ENCODE data around the gene EPHA4. TPM values are rescaled to one million over a fixed set of nuclear protein-coding genes. Genes with fewer than 3 reads are reported as not detected.

Gene EPHA4
- polyA plus RNA-seq, 1 of the 3 experiments (the other 2 are of a cell fraction), result 0.90 TPM

GRCh38 chr2:221562226-221562625 lies 9.9 kb downstream of the EPHA4 start (continued):
- TF ChIP-seq REST (IDR thresholded peaks at IDR 0.05; ENCODE audit: low read depth, low read length) (no peak), USF1 (IDR thresholded peaks at IDR 0.05; ENCODE audit: borderline replicate concordance, low read depth) (no peak), RXRA (IDR thresholded peaks at IDR 0.05; ENCODE audit: borderline replicate concordance, low read depth) (no peak), TCF12 (IDR thresholded peaks at IDR 0.05) (no peak), POLR2AphosphoS5 (IDR thresholded peaks at IDR 0.05; ENCODE audit: low read depth, low read length) (no peak), IRF3 (IDR thresholded peaks at IDR 0.05; ENCODE audit: low read depth, low read length) (no peak), SIN3A (IDR thresholded peaks at IDR 0.05; ENCODE audit: borderline replicate concordance, low read depth, low read length) (no peak)

GRCh38 chr2:221561770-221562169 lies 10.3 kb downstream of the EPHA4 start:
- H3K27ac ChIP-seq (ENCODE audit: low read depth in 2 of 2, low read length in 1 of 2), result no peak overlapping the region
- TF ChIP-seq MXI1 (IDR thresholded peaks at IDR 0.05; ENCODE audit: low read depth, low read length), result no peak
- TF ChIP-seq SMC3 (IDR thresholded peaks at IDR 0.05; ENCODE audit: low read depth, low read length), result no peak
- WGBS (ENCODE audit: low lambda C conversion rate), result 41% methylated on average over 4 of the region's 4 CpGs
- no peak overlapping the region for H3K9ac ChIP-seq
- H3K79me2 ChIP-seq (ENCODE audit: insufficient read depth), result no peaks in the 10 kb centered on the region; the same call in 1 of the 2 replicates
- no peak overlapping the region for H2AFZ ChIP-seq (ENCODE audit: low read depth)
- no peaks in the 10 kb centered on the region for H3K36me3 ChIP-seq (replicated peaks in 1 of 2; ENCODE audit: control insufficient read depth in 1 of 2, insufficient read depth in 2 of 2, low read length in 1 of 2)
- H3K9me3 ChIP-seq, result no peaks in the 10 kb centered on the region
- POLR2A ChIA-PET, result no interaction called here
- no peaks in the 10 kb centered on the region for H3K4me1 ChIP-seq (ENCODE audit: control insufficient read depth in 1 of 2, insufficient read depth in 2 of 2, low read depth in 1 of 2, low read length in 1 of 2)
- no peak overlapping the region for H3K4me2 ChIP-seq
- no peaks in the 10 kb centered on the region for H4K20me1 ChIP-seq (ENCODE audit: insufficient read depth)
- H3K4me3 ChIP-seq (ENCODE audit: low read depth in 2 of 2, low read length in 1 of 2), result no peak overlapping the region
- CTCF ChIA-PET, result interaction anchor here (5.3 kb wide), 1 partner anchor 12 kb away, joined by 26 read pairs; no protein-coding TSS in a partner anchor
- H3K27me3 ChIP-seq (ENCODE audit: insufficient read depth), result no peaks in the 10 kb centered on the region
- no peaks in the 10 kb centered on the region for H3K9me2 ChIP-seq
- H3F3A ChIP-seq (replicated peaks; ENCODE audit: insufficient read depth), result no peaks in the 10 kb centered on the region
- no peak for DNase-seq

GRCh38 chr2:221559991-221560390 lies 12.1 kb downstream of the EPHA4 start:
- TF ChIP-seq REST (IDR thresholded peaks at IDR 0.05; ENCODE audit: low read depth, low read length) (no peak), SIN3A (IDR thresholded peaks at IDR 0.05; ENCODE audit: borderline replicate concordance, low read depth, low read length) (no peak), TAF1 (IDR thresholded peaks at IDR 0.05; ENCODE audit: borderline replicate concordance, low read depth, low read length) (no peak), POLR2AphosphoS5 (IDR thresholded peaks at IDR 0.05; ENCODE audit: low read depth, low read length) (no peak), NFIC (IDR thresholded peaks at IDR 0.05; ENCODE audit: borderline replicate concordance) (no peak), IRF3 (IDR thresholded peaks at IDR 0.05; ENCODE audit: low read depth, low read length) (no peak), ELF1 (IDR thresholded peaks at IDR 0.05) (no peak), TEAD4 (IDR thresholded peaks at IDR 0.05; ENCODE audit: borderline replicate concordance, insufficient read depth) (no peak), GABPA (IDR thresholded peaks at IDR 0.05; ENCODE audit: low read depth) (no peak)
- H3K4me2 ChIP-seq, result no peak overlapping the region
- H3K9ac ChIP-seq, result no peak overlapping the region
- H2AFZ ChIP-seq (ENCODE audit: low read depth), result no peak overlapping the region
- DNase-seq, result no peak
- H3K9me2 ChIP-seq, result no peaks in the 10 kb centered on the region
- no peaks in the 10 kb centered on the region for H4K20me1 ChIP-seq (ENCODE audit: insufficient read depth)
- no peak overlapping the region for H3K27ac ChIP-seq (ENCODE audit: low read depth in 2 of 2, low read length in 1 of 2)
- WGBS (ENCODE audit: low lambda C conversion rate), result under 1% methylated on average over 5 of the region's 5 CpGs
- H3K27me3 ChIP-seq (ENCODE audit: insufficient read depth), result no peaks in the 10 kb centered on the region
- no peaks in the 10 kb centered on the region for H3F3A ChIP-seq (replicated peaks; ENCODE audit: insufficient read depth)
- no peaks in the 10 kb centered on the region for H3K36me3 ChIP-seq (replicated peaks in 1 of 2; ENCODE audit: control insufficient read depth in 1 of 2, insufficient read depth in 2 of 2, low read length in 1 of 2)
- CTCF ChIA-PET, result interaction anchor here (5.3 kb wide), 1 partner anchor 14 kb away, joined by 26 read pairs; no protein-coding TSS in a partner anchor
- no peaks in the 10 kb centered on the region for H3K9me3 ChIP-seq
- POLR2A ChIA-PET, result no interaction called here
- no peaks in the 10 kb centered on the region; the same call in 1 of the 2 replicates for H3K79me2 ChIP-seq (ENCODE audit: insufficient read depth)
- H3K4me3 ChIP-seq (ENCODE audit: low read depth in 2 of 2, low read length in 1 of 2), result no peak overlapping the region
- H3K4me1 ChIP-seq (ENCODE audit: control insufficient read depth in 1 of 2, insufficient read depth in 2 of 2, low read depth in 1 of 2, low read length in 1 of 2), result no peaks in the 10 kb centered on the region
